Stomach smooth muscle (tissue), 2 donors: ENCODE results near the gene COL20A1.
"Not testable (repeated sequence)": the region's sequence is repeated elsewhere in the genome, so short reads cannot be mapped to it uniquely, and the experiment has no call there.

ENCODE experiments used
- H3K27ac ChIP-seq: one replicate; pipeline ENCODE4 v1.7.0; 2013; ENCODE audit warnings: mild to moderate bottlenecking, low read length, inconsistent platforms
- H3K27me3 ChIP-seq, 2 donors: one replicate each; pipeline ENCODE4 v1.7.0; 2013; ENCODE audit warnings: low read length in 2 of 2; ENCODE audit not compliant: insufficient read depth in 2 of 2, control insufficient read depth in 1 of 2
- H3K36me3 ChIP-seq, 2 donors: one replicate each; pipeline ENCODE4 v1.7.0; 2013; ENCODE audit warnings: low read length in 2 of 2; ENCODE audit not compliant: control insufficient read depth in 2 of 2, insufficient read depth in 2 of 2
- H3K4me1 ChIP-seq: one replicate; pipeline ENCODE4 v1.7.0; 2013; ENCODE audit warnings: low read length; ENCODE audit not compliant: control insufficient read depth, insufficient read depth
- H3K4me3 ChIP-seq, 2 donors: one replicate each; pipeline ENCODE4 v1.7.0; 2013; ENCODE audit warnings: low read length in 2 of 2
- H3K9ac ChIP-seq, 2 donors: one replicate each; pipeline ENCODE4 v1.7.0; 2013; ENCODE audit warnings: low read length in 2 of 2, mild to moderate bottlenecking in 1 of 2
- H3K9me3 ChIP-seq, 2 donors: one replicate each; pipeline ENCODE4 v1.7.0; 2013; ENCODE audit warnings: low read length in 2 of 2; ENCODE audit not compliant: control insufficient read depth in 2 of 2
- donor health status: healthy.
- donor health status: Pancreatic carcinoma.

The COL20A1 gene

GRCh38 chr20:63303095-63303666, 10.2 kb downstream of the COL20A1 start:
- no peak overlapping the region for H3K27ac ChIP-seq
- H3K9me3 ChIP-seq, result no peaks in the 10 kb centered on the region
- H3K4me1 ChIP-seq, result no peaks in the 10 kb centered on the region
- no peak overlapping the region for H3K4me3 ChIP-seq
- H3K27me3 ChIP-seq, result peaks cover 27 to 35% of the 10 kb centered on the region in 2 donors
- H3K9ac ChIP-seq, result no peak overlapping the region
- H3K36me3 ChIP-seq, result no peaks in the 10 kb centered on the region

GRCh38 chr20:63305393-63305792, 12.4 kb downstream of the COL20A1 start:
- Histone ChIP-seq H3K27me3 (peaks cover 30 to 47% of the 10 kb centered on the region in 2 donors), H3K4me1 (peaks cover 5% of the 10 kb centered on the region), H3K4me3 (no peak overlapping the region), H3K36me3 (no peaks in the 10 kb centered on the region), H3K9me3 (no peaks in the 10 kb centered on the region), H3K9ac (no peak overlapping the region), H3K27ac (no peak overlapping the region)

GRCh38 chr20:63305933-63306672, 13.1 kb downstream of the COL20A1 start:
- H3K36me3 ChIP-seq, H3K27ac ChIP-seq, H3K9me3 ChIP-seq, H3K4me3 ChIP-seq, H3K9ac ChIP-seq, H3K4me1 ChIP-seq: not testable (repeated sequence)
- peaks cover 31 to 47% of the 10 kb centered on the region in 2 donors for H3K27me3 ChIP-seq

GRCh38 chr20:63306673-63307537, 13.9 kb downstream of the COL20A1 start:
- no peaks in the 10 kb centered on the region for H3K36me3 ChIP-seq
- H3K27ac ChIP-seq, result no peak overlapping the region
- no peak overlapping the region for H3K4me3 ChIP-seq
- no peak overlapping the region for H3K9ac ChIP-seq
- peaks cover 31 to 44% of the 10 kb centered on the region in 2 donors for H3K27me3 ChIP-seq
- peaks cover 7% of the 10 kb centered on the region for H3K4me1 ChIP-seq
- H3K9me3 ChIP-seq, result no peaks in the 10 kb centered on the region

GRCh38 chr20:63307538-63308217, 14.7 kb downstream of the COL20A1 start:
- Histone ChIP-seq H3K27ac (no peak overlapping the region), H3K9ac (no peak overlapping the region), H3K9me3 (no peaks in the 10 kb centered on the region), H3K36me3 (no peaks in the 10 kb centered on the region), H3K27me3 (peaks cover 31 to 44% of the 10 kb centered on the region in 2 donors), H3K4me3 (no peak overlapping the region), H3K4me1 (peaks cover 11% of the 10 kb centered on the region)

GRCh38 chr20:63308218-63308911, 15.4 kb downstream of the COL20A1 start:
- peaks cover 31 to 44% of the 10 kb centered on the region in 2 donors for H3K27me3 ChIP-seq
- no peak overlapping the region for H3K4me3 ChIP-seq
- H3K9ac ChIP-seq, result no peak overlapping the region
- no peak overlapping the region for H3K27ac ChIP-seq
- no peaks in the 10 kb centered on the region for H3K9me3 ChIP-seq
- H3K4me1 ChIP-seq, result peaks cover 14% of the 10 kb centered on the region
- no peaks in the 10 kb centered on the region for H3K36me3 ChIP-seq

- no peaks in the 10 kb centered on the region for H3K36me3 ChIP-seq
- H3K4me1 ChIP-seq, result peaks cover 14% of the 10 kb centered on the region
- H3K27ac ChIP-seq, result no peak overlapping the region
- no peak overlapping the region for H3K4me3 ChIP-seq
- H3K27me3 ChIP-seq, result peaks cover 31 to 44% of the 10 kb centered on the region in 2 donors
- no peaks in the 10 kb centered on the region for H3K9me3 ChIP-seq
- no peak overlapping the region for H3K9ac ChIP-seq
Observed at GRCh38 chr20:63309261-63310071, 16.5 kb downstream of the COL20A1 start.

GRCh38 chr20:63310265-63310991, 17.4 kb downstream of the COL20A1 start:
- H3K27ac ChIP-seq, result no peak overlapping the region
- H3K36me3 ChIP-seq, result no peaks in the 10 kb centered on the region
- H3K27me3 ChIP-seq, result peaks cover 27 to 37% of the 10 kb centered on the region in 2 donors
- no peaks in the 10 kb centered on the region for H3K9me3 ChIP-seq
- peaks cover 14% of the 10 kb centered on the region for H3K4me1 ChIP-seq
- H3K9ac ChIP-seq, result no peak overlapping the region
- no peak overlapping the region for H3K4me3 ChIP-seq

- Histone ChIP-seq H3K9me3 (no peaks in the 10 kb centered on the region), H3K36me3 (no peaks in the 10 kb centered on the region), H3K4me3 (no peak overlapping the region), H3K27ac (no peak overlapping the region), H3K9ac (no peak overlapping the region), H3K4me1 (peaks cover 14% of the 10 kb centered on the region), H3K27me3 (peaks cover 22 to 31% of the 10 kb centered on the region in 2 donors)
Observed at GRCh38 chr20:63311186-63311832, 18.3 kb downstream of the COL20A1 start.
